IgD-negative memory B cell (primary cell): ENCODE results near the gene ANKH. TPM values are rescaled to one million over a fixed set of nuclear protein-coding genes. Genes with fewer than 3 reads are reported as not detected.
A peak's percentile ranks its signal among the peaks of the same experiment; 100 is the strongest.

Experiments
- H3K27ac Mint-ChIP-seq, 3 donors: one replicate each; pipeline ENCODE4 v1.8.0; 2020 to 2022; ENCODE audit warnings: mild to moderate bottlenecking in 3 of 3, mixed read lengths in 3 of 3, moderate library complexity in 1 of 3
- H3K27me3 Mint-ChIP-seq: one replicate; pipeline ENCODE4 v1.8.0; 2021; ENCODE audit warnings: mixed read lengths
- H3K36me3 Mint-ChIP-seq: one replicate; pipeline ENCODE4 v1.8.0; 2020; ENCODE audit warnings: mild to moderate bottlenecking, mixed read lengths
- H3K4me1 Mint-ChIP-seq, 3 donors: one replicate each; pipeline ENCODE4 v1.8.0; 2020 to 2022; ENCODE audit warnings: mixed read lengths in 3 of 3, mild to moderate bottlenecking in 1 of 3
- H3K4me3 Mint-ChIP-seq, 4 donors: one replicate each; pipeline ENCODE4 v1.8.0; 2020 to 2022; ENCODE audit warnings: mild to moderate bottlenecking in 4 of 4, mixed read lengths in 4 of 4, moderate library complexity in 3 of 4
- H3K9me3 Mint-ChIP-seq, 3 donors: one replicate each; pipeline ENCODE4 v1.8.0; 2020 to 2021; ENCODE audit warnings: mixed read lengths in 3 of 3, mild to moderate bottlenecking in 1 of 3
- polyA plus RNA-seq: library from polyadenylated mRNA; unstranded; fragments of 300-500 nt; fragmentation: Illumina TruSeq; gene quantifications from one replicate; pipeline ENCODE4 v1.2.3, GENCODE V29; 2021

The ANKH gene
- polyA plus RNA-seq, 1 donor from 2014 or later: 18.4 TPM

- no peaks in the 10 kb centered on the region for H3K27me3 Mint-ChIP-seq
- H3K36me3 Mint-ChIP-seq: peaks cover 11% of the 10 kb centered on the region
- H3K9me3 Mint-ChIP-seq: no peaks in the 10 kb centered on the region
- peak overlapping the region in 1 of 3 donors; percentile 47 for H3K27ac Mint-ChIP-seq
- no peak overlapping the region for H3K4me3 Mint-ChIP-seq
- H3K4me1 Mint-ChIP-seq: peaks cover 0 to 2% (median 0%) of the 10 kb centered on the region in 3 donors
These were observed 137.9 kb downstream of the ANKH start for GRCh38 chr5:14733661-14734060.

- no peaks in the 10 kb centered on the region for H3K9me3 Mint-ChIP-seq
- peaks cover 0 to 2% (median 0%) of the 10 kb centered on the region in 3 donors for H3K4me1 Mint-ChIP-seq
- H3K27me3 Mint-ChIP-seq: no peaks in the 10 kb centered on the region
- peaks cover 11% of the 10 kb centered on the region for H3K36me3 Mint-ChIP-seq
- H3K4me3 Mint-ChIP-seq: no peak overlapping the region
- H3K27ac Mint-ChIP-seq: peak overlapping the region in 1 of 3 donors; percentile 14
These were observed 138.6 kb downstream of the ANKH start for GRCh38 chr5:14732991-14733390.

DNA sequence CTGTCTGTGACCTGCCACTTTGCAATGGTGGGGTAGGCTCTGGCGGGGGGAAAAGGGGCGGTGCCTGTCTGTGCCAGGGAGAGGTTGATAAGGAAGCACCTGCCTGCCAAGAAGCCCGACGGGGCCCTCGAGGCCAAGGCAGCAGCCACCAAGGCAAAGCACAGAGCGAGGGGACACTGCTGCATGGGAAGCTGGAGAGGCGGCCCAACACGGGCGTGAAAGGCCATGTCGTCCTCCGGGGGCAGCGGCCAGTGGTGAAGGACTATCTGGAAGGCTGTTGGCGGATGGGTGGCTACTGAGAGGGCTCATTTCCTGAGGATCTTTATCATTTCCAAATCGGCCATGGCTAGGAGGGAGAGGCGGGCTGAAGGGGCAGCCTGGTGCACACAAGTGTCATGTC is 140.7 kb downstream of the ANKH start:
- Mint-ChIP-seq H3K36me3 (peaks cover 11% of the 10 kb centered on the region), H3K27ac (peak overlapping the region in 1 of 3 donors; percentile 53), H3K4me1 (peaks cover 0 to 3% (median 2%) of the 10 kb centered on the region in 3 donors)

DNA sequence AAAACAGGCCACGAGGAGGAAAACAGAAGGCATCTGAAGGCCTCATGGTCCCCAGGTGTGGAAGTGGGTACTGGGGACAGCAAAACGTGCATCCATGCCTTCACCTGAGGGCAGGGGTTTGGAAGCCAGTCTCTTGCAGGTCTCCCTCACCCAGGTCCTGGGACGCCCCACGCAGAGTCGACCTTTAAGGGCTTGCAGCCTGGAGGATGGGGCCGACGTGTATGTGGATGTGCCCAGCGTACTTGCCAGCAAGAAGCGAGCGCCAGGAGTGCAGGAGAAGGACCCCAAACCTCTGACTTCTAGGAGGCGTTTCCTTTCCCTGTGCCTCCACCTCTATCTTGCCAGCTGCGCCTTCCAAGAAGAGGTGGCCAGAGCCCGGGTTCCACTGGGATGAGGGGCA is 141.1 kb downstream of the ANKH start:
- Mint-ChIP-seq H3K36me3 (peaks cover 9% of the 10 kb centered on the region), H3K9me3 (no peaks in the 10 kb centered on the region), H3K27ac (peak overlapping the region in 1 of 3 donors; percentile 53), H3K4me1 (peaks cover 0 to 3% (median 2%) of the 10 kb centered on the region in 3 donors), H3K4me3 (no peak overlapping the region), H3K27me3 (no peaks in the 10 kb centered on the region)

More for the DNA sequence above, 140.7 kb downstream of the ANKH start:
- Mint-ChIP-seq H3K4me3 (no peak overlapping the region), H3K9me3 (no peaks in the 10 kb centered on the region), H3K27me3 (no peaks in the 10 kb centered on the region)

DNA sequence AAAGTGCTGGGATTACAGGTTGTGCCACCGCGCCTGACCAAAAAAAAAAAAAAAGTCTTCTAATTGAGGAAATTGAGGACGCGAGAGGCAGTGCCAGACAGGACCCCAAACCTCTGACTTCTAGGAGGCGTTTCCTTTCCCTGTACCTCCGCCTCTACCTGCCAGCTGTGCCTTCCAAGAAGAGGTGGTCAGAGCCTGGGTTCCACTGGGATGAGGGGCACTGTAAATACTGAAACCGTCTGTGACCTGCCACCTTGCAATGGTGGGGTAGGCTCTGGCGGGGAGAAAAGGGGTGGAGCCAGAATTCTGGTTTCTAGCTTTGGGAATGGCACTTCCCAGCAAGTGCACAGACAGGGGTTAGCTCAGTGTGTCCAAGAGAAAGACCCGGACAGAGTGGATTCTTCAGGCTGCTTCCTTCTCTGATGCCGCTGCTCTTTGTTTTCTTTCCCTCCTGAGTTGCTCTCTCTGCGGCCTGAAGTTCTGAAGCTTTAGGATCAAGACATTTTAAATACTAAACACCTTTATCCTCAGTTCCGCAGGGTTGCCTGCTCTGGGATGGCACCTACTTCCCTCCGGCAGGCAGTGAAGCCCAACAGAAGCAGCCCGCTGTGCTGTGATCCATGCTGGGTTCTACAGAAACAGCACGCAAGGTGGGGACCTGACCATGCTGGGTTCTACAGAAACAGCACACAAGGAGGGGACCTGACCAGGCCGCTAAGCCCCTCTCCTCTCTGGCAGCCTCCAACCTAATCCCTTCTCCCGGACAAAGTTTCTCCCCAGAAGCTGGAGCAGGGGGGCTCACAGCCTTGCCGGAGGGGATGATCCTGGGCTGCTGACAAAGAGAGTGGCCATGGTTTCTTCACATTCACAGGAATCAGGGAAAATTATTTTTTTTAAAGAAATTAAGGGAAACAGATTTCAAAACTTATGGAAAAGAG is 141.9 kb downstream of the ANKH start:
- Mint-ChIP-seq H3K4me3 (no peak overlapping the region), H3K4me1 (peaks cover 0 to 7% (median 5%) of the 10 kb centered on the region in 3 donors), H3K36me3 (peaks cover 12% of the 10 kb centered on the region), H3K9me3 (no peaks in the 10 kb centered on the region), H3K27ac (peak overlapping the region in 1 of 3 donors; percentile 23), H3K27me3 (no peaks in the 10 kb centered on the region)

GRCh38 chr5:14728459-14728938 is 143.1 kb downstream of the ANKH start:
- H3K4me1 Mint-ChIP-seq: peaks cover 0 to 14% (median 4%) of the 10 kb centered on the region in 3 donors
- no peak overlapping the region for H3K27ac Mint-ChIP-seq
- peaks cover 12% of the 10 kb centered on the region for H3K36me3 Mint-ChIP-seq
- no peaks in the 10 kb centered on the region for H3K9me3 Mint-ChIP-seq
- H3K27me3 Mint-ChIP-seq: no peaks in the 10 kb centered on the region
- no peak overlapping the region for H3K4me3 Mint-ChIP-seq

GRCh38 chr5:14727928-14728458 is 143.6 kb downstream of the ANKH start:
- H3K4me3 Mint-ChIP-seq: no peak overlapping the region
- H3K9me3 Mint-ChIP-seq: no peaks in the 10 kb centered on the region
- peaks cover 12% of the 10 kb centered on the region for H3K36me3 Mint-ChIP-seq
- H3K27me3 Mint-ChIP-seq: no peaks in the 10 kb centered on the region
- no peak overlapping the region for H3K27ac Mint-ChIP-seq
- peaks cover 0 to 15% (median 4%) of the 10 kb centered on the region in 3 donors for H3K4me1 Mint-ChIP-seq

- peaks cover 0 to 15% (median 4%) of the 10 kb centered on the region in 3 donors for H3K4me1 Mint-ChIP-seq
- H3K27ac Mint-ChIP-seq: no peak overlapping the region
- no peak overlapping the region for H3K4me3 Mint-ChIP-seq
- H3K9me3 Mint-ChIP-seq: no peaks in the 10 kb centered on the region
- H3K36me3 Mint-ChIP-seq: peaks cover 12% of the 10 kb centered on the region
- H3K27me3 Mint-ChIP-seq: no peaks in the 10 kb centered on the region
These were observed 144.1 kb downstream of the ANKH start for GRCh38 chr5:14727428-14727865.

DNA sequence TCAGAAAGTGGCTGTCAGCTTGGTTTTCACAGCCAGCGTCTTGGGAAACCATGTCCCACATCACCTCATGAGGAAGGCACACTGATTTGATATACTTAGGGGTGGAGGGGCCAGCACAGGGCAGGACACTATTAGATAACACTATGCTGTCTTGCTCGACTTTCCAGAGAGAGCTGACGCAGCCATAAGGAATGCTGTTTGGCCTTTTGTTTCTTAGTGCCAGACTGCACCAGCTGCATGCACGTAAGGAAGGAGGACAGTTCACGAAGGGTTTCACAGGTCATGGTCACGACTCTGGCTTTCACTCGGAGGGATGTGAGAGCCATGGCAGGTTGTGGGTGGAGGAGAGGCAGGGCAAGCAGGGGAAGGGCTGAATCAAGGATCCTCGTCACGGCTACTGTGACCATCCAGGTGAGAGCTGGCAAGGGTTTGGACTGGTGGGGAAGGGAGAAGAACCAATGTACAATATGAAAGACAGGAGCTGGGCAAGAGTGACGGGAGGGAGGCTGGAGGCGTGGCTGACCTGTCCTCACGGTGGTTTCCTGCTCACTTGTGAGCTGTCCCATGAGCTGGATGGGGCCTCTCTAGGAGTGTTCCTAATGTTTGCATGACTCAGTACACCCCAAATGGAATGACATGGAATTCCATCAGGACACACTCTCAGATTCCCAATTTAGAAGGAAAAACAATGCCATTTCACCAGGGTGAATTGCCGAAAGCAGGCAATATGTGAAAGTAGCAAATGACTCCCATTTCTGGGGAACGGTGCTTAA is 145.3 kb downstream of the ANKH start:
- Mint-ChIP-seq H3K9me3 (no peaks in the 10 kb centered on the region), H3K4me3 (no peak overlapping the region), H3K27ac (no peak overlapping the region), H3K4me1 (peaks cover 0 to 15% (median 4%) of the 10 kb centered on the region in 3 donors), H3K27me3 (no peaks in the 10 kb centered on the region), H3K36me3 (peaks cover 9% of the 10 kb centered on the region)

GRCh38 chr5:14724633-14725032 is 146.9 kb downstream of the ANKH start:
- no peak overlapping the region for H3K27ac Mint-ChIP-seq
- H3K36me3 Mint-ChIP-seq: peaks cover 7% of the 10 kb centered on the region
- H3K27me3 Mint-ChIP-seq: no peaks in the 10 kb centered on the region
- H3K4me3 Mint-ChIP-seq: no peak overlapping the region
- peaks cover 0 to 15% (median 4%) of the 10 kb centered on the region in 3 donors for H3K4me1 Mint-ChIP-seq
- no peaks in the 10 kb centered on the region for H3K9me3 Mint-ChIP-seq

DNA sequence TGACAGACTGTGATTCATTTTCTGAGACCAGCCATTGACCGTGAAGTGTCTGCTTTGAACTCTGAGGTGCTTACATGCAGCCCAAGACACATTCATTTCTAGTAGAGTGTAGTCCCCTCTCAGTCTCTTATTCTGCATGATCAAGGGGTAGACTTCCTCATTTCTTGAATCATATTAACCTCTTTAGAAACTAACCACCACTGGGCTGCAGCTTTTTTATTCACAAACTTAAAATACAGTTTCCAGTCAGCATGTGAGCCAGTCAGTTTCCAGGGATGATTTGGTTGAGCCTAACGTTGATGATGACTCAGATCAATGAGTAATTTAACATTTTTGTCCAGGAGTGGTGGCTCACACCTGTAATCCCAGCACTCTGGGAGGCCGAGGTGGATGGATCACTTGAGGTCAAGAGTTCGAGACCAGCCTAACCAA is 147.9 kb downstream of the ANKH start:
- Mint-ChIP-seq H3K4me1 (peaks cover 0 to 19% (median 4%) of the 10 kb centered on the region in 3 donors), H3K4me3 (no peak overlapping the region), H3K36me3 (peaks cover 7% of the 10 kb centered on the region), H3K9me3 (no peaks in the 10 kb centered on the region), H3K27ac (no peak overlapping the region), H3K27me3 (no peaks in the 10 kb centered on the region)

DNA sequence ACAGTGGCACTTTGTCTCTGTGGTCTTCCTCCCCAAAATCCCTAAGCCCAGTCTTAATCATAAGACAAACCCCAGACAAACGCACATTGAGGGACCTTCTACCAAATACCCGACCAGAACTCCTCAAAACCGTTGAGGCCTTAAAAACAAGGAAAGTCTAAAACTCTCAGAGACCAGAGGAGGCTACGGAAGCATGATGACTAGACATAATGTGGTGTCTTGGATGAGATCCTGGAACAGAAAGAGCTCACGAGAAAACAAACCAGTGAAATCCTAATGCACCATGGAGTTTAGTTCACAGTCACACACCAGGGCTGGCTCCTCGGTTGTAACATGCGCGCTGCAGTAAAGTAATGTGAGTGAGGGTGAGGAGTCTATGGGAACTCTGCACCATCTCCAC is 148.7 kb downstream of the ANKH start:
- H3K4me1 Mint-ChIP-seq: peaks cover 0 to 19% (median 4%) of the 10 kb centered on the region in 3 donors
- peaks cover 7% of the 10 kb centered on the region for H3K36me3 Mint-ChIP-seq
- H3K27me3 Mint-ChIP-seq: no peaks in the 10 kb centered on the region
- no peaks in the 10 kb centered on the region for H3K9me3 Mint-ChIP-seq
- no peak overlapping the region for H3K27ac Mint-ChIP-seq
- no peak overlapping the region for H3K4me3 Mint-ChIP-seq

- peaks cover 0 to 16% (median 4%) of the 10 kb centered on the region in 3 donors for H3K4me1 Mint-ChIP-seq
- no peak overlapping the region for H3K4me3 Mint-ChIP-seq
- H3K27me3 Mint-ChIP-seq: no peaks in the 10 kb centered on the region
- peaks cover 7% of the 10 kb centered on the region for H3K36me3 Mint-ChIP-seq
- H3K9me3 Mint-ChIP-seq: no peaks in the 10 kb centered on the region
- no peak overlapping the region for H3K27ac Mint-ChIP-seq
These were observed 149.5 kb downstream of the ANKH start for GRCh38 chr5:14721990-14722656.

DNA sequence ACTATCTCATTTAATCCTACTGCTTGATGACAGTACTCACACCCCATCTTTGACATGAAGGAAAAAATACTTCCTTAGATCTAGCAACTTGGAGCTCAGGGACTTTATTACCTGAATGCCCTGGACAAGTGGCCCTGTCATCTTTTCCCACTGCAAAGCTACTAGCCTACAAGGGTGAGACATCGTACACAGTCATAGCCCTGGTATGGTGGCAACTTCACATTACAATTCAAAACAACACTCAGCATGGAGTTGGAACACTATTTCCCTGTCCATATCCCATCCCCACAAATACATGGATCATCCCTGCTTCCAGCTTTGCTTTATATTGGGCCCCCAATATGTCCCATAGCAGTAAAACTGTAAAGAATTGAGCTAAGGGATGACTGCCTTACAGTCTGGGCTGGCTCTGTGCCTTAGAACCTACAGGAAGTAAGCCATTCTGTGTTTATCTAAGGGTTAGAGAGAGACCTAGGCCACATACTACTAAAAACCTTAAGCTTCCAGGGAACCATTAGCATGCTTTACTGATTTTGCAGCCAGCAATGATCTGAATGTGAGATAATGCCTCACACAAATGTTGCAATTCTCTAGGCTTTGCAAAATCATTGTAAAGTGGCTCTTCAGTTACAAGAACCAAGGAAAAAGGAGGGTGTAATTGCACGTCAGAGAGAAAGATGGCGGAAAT is 151.2 kb downstream of the ANKH start:
- Mint-ChIP-seq H3K4me3 (no peak overlapping the region), H3K9me3 (no peaks in the 10 kb centered on the region), H3K36me3 (peaks cover 7% of the 10 kb centered on the region), H3K27me3 (no peaks in the 10 kb centered on the region), H3K4me1 (peaks cover 0 to 16% (median 3%) of the 10 kb centered on the region in 3 donors), H3K27ac (no peak overlapping the region)
